A673 (cell line): ENCODE data around the gene CLSTN2.

Experiments used
- CTCF ChIP-seq: fragments of 300-800, 200-600 bp; sonication (generic); conservative IDR thresholded peaks from 2 replicates; pipeline ENCODE4 v1.5.1; 2017; ENCODE audit warnings: low read depth, mild to moderate bottlenecking, antibody characterized with exemption, low read length, moderate library complexity, mixed read lengths
- EZH2 ChIP-seq: fragments of 200-600 bp; sonication (generic); IDR thresholded peaks from 2 replicates; pipeline ENCODE4 v1.6.1; 2017; ENCODE audit warnings: borderline replicate concordance, low read depth, mild to moderate bottlenecking, mixed read lengths, antibody characterized with exemption, low read length; ENCODE audit not compliant: poor library complexity, severe bottlenecking

- TF ChIP-seq CTCF (no peak), EZH2 (no peak)
Measured at GRCh38 chr3:140571836-140572235, 636.9 kb downstream of the CLSTN2 start.
